Measurements from ENCODE around the gene LRRN2.

The LRRN2 gene

GRCh38 chr1:204627436-204627835 lies 58.1 kb downstream of the LRRN2 start:
- CTCF ChIA-PET, result interaction anchor here (0.9 to 1.9 kb wide), 2 partner anchors 12 to 164 kb away, joined by 5 to 9 read pairs; no protein-coding TSS in a partner anchor
- POLR2A ChIA-PET, result no interaction called here
- H3K4me3 ChIP-seq (ENCODE audit: low read depth, low read length), result no peak overlapping the region
- no peak for DNase-seq (ENCODE audit: low read depth, low spot score)
- no peak for TF ChIP-seq CTCF (IDR thresholded peaks at IDR 0.05; ENCODE audit: insufficient read depth, low read length, missing control alignments)

- TF ChIP-seq CTCF (IDR thresholded peaks at IDR 0.05; ENCODE audit: insufficient read depth, low read length, missing control alignments), result no peak
- DNase-seq (ENCODE audit: low read depth, low spot score), result no peak
- ChIA-PET CTCF (no interaction called here), POLR2A (no interaction called here)
- no peak overlapping the region for H3K4me3 ChIP-seq (ENCODE audit: low read depth, low read length)
Observed at GRCh38 chr1:204626381-204626780, 59.2 kb downstream of the LRRN2 start.

- ChIA-PET POLR2A (no interaction called here), CTCF (no interaction called here)
- TF ChIP-seq CTCF (IDR thresholded peaks at IDR 0.05; ENCODE audit: insufficient read depth, low read length, missing control alignments), result no peak
- H3K4me3 ChIP-seq (ENCODE audit: low read depth, low read length), result no peak overlapping the region
- DNase-seq (ENCODE audit: low read depth, low spot score), result no peak
Observed at GRCh38 chr1:204624631-204625216, 60.8 kb downstream of the LRRN2 start.

GRCh38 chr1:204623894-204624361 lies 61.6 kb downstream of the LRRN2 start:
- no peak for TF ChIP-seq CTCF (IDR thresholded peaks at IDR 0.05; ENCODE audit: insufficient read depth, low read length, missing control alignments)
- no peak overlapping the region for H3K4me3 ChIP-seq (ENCODE audit: low read depth, low read length)
- no peak for DNase-seq (ENCODE audit: low read depth, low spot score)
- ChIA-PET POLR2A (no interaction called here), CTCF (interaction anchor here (0.7 to 1.3 kb wide), 5 partner anchors 13 to 140 kb away, joined by 3 read pairs; no protein-coding TSS in a partner anchor)

GRCh38 chr1:204623365-204623893 lies 62.1 kb downstream of the LRRN2 start:
- ChIA-PET POLR2A (no interaction called here), CTCF (interaction anchor here (0.7 to 1.3 kb wide), 5 partner anchors 13 to 140 kb away, joined by 3 read pairs; no protein-coding TSS in a partner anchor)
- no peak for TF ChIP-seq CTCF (IDR thresholded peaks at IDR 0.05; ENCODE audit: insufficient read depth, low read length, missing control alignments)
- DNase-seq (ENCODE audit: low read depth, low spot score), result no peak
- H3K4me3 ChIP-seq (ENCODE audit: low read depth, low read length), result no peak overlapping the region

GRCh38 chr1:204621996-204622395 lies 63.5 kb downstream of the LRRN2 start:
- POLR2A ChIA-PET, result interaction anchor here (0.7 kb wide), 1 partner anchor 26 kb away, joined by 3 read pairs; no protein-coding TSS in a partner anchor

More at GRCh38 chr1:204621996-204622395, 63.5 kb downstream of the LRRN2 start:
- H3K4me3 ChIP-seq (ENCODE audit: low read depth, low read length), result no peak overlapping the region
- DNase-seq (ENCODE audit: low read depth, low spot score), result no peak
- CTCF ChIA-PET, result interaction anchor here (1.0 to 1.4 kb wide), 3 partner anchors 20 to 185 kb away, joined by 3 to 4 read pairs (median 3); no protein-coding TSS in a partner anchor
- TF ChIP-seq CTCF (IDR thresholded peaks at IDR 0.05; ENCODE audit: insufficient read depth, low read length, missing control alignments), result no peak

Measured in AG04449 (cell line).